Hepatocyte (in vitro differentiated cells): ENCODE results near the gene CEP164. TPM values are rescaled to one million over a fixed set of nuclear protein-coding genes. Genes with fewer than 3 reads are reported as not detected.

Experiments used
- DNase-seq: peaks from one replicate; pipeline ENCODE4 v3.0.0-alpha.2; 2016; ENCODE audit warnings: low spot score
- H2AFZ ChIP-seq: fragments of 200-600 bp; sonication (generic); 2 replicates; pipeline ENCODE4 v1.6.0; 2016; ENCODE audit warnings: antibody characterized with exemption, mild to moderate bottlenecking
- H3K27ac ChIP-seq: fragments of 200-600 bp; sonication (generic); 2 replicates; pipeline ENCODE4 v1.5.1; 2016; ENCODE audit warnings: mild to moderate bottlenecking
- H3K27me3 ChIP-seq: fragments of 200-600 bp; sonication (generic); 2 replicates; pipeline ENCODE4 v1.6.1; 2016
- H3K36me3 ChIP-seq: fragments of 200-600 bp; sonication (generic); replicated peaks from 2 replicates; pipeline ENCODE4 v1.5.1; 2016; ENCODE audit warnings: low read depth; ENCODE audit not compliant: insufficient read depth
- H3K4me1 ChIP-seq: fragments of 200-600 bp; sonication (generic); 2 replicates; pipeline ENCODE4 v1.5.1; 2016; ENCODE audit warnings: mild to moderate bottlenecking, moderate library complexity; ENCODE audit not compliant: insufficient read depth
- H3K4me2 ChIP-seq: fragments of 200-600 bp; sonication (generic); 2 replicates; pipeline ENCODE4 v1.6.0; 2016
- H3K4me3 ChIP-seq: fragments of 200-600 bp; sonication (generic); 2 replicates; pipeline ENCODE4 v1.5.1; 2016; ENCODE audit warnings: mild to moderate bottlenecking
- H3K79me2 ChIP-seq: fragments of 200-600 bp; sonication (generic); 2 replicates; pipeline ENCODE4 v1.6.0; 2017; ENCODE audit warnings: mild to moderate bottlenecking
- H3K9me2 ChIP-seq: fragments of 200-600 bp; sonication (generic); replicated peaks from 2 replicates; pipeline ENCODE4 v1.6.0; 2017; ENCODE audit warnings: mild to moderate bottlenecking; ENCODE audit not compliant: insufficient read depth
- H3K9me3 ChIP-seq: fragments of 200-600 bp; sonication (generic); 2 replicates; pipeline ENCODE4 v1.5.1; 2016; ENCODE audit warnings: low read depth, mild to moderate bottlenecking
- H4K20me1 ChIP-seq: fragments of 200-600 bp; sonication (generic); 2 replicates; pipeline ENCODE4 v1.6.0; 2016; ENCODE audit warnings: mild to moderate bottlenecking; ENCODE audit not compliant: insufficient read depth, poor library complexity, severe bottlenecking
- EZH2 ChIP-seq: fragments of 200-600 bp; sonication (generic); IDR thresholded peaks from 2 replicates; pipeline ENCODE4 v1.6.1; 2016; ENCODE audit warnings: antibody characterized with exemption, mild to moderate bottlenecking, borderline replicate concordance
- EZH2phosphoT487 ChIP-seq: fragments of 200-600 bp; sonication (generic); IDR thresholded peaks from one replicate; pipeline ENCODE4 v1.6.1; 2018; ENCODE audit warnings: antibody characterized with exemption, mild to moderate bottlenecking, low read depth, moderate library complexity; ENCODE audit not compliant: unreplicated experiment, severe bottlenecking
- WGBS: methylation state at CpG from one replicate; pipeline ENCODE4 v1.1.6; 2016; ENCODE audit warnings: low lambda C conversion rate; ENCODE audit errors: missing lambda C conversion rate; 5-methylcytosine and 5-hydroxymethylcytosine counted together
- polyA plus RNA-seq: library from polyadenylated mRNA; unstranded; fragments of >200 nt; fragmentation: Nextera tagmentation; extraction: Ambion mirVana; gene quantifications from 2 replicates; pipeline ENCODE4 v1.2.1, GENCODE V29; 2016
- total RNA-seq: library from RNA; depleted of rRNA; stranded (reverse); fragments of >200 nt; gene quantifications from 2 replicates; pipeline ENCODE4 v1.2.3, GENCODE V29; 2014
- TF ChIP-seq, protein P1 (sequence below): fragments of 200-600 bp; sonication (generic); IDR thresholded peaks from 2 replicates; pipeline ENCODE4 v1.5.1; 2016; ENCODE audit warnings: antibody characterized with exemption, mild to moderate bottlenecking; ENCODE audit not compliant: poor library complexity

The CEP164 gene
- total and polyA plus RNA-seq, 2 experiments from 2014 or later = 18.3 to 19.9 TPM

DNA sequence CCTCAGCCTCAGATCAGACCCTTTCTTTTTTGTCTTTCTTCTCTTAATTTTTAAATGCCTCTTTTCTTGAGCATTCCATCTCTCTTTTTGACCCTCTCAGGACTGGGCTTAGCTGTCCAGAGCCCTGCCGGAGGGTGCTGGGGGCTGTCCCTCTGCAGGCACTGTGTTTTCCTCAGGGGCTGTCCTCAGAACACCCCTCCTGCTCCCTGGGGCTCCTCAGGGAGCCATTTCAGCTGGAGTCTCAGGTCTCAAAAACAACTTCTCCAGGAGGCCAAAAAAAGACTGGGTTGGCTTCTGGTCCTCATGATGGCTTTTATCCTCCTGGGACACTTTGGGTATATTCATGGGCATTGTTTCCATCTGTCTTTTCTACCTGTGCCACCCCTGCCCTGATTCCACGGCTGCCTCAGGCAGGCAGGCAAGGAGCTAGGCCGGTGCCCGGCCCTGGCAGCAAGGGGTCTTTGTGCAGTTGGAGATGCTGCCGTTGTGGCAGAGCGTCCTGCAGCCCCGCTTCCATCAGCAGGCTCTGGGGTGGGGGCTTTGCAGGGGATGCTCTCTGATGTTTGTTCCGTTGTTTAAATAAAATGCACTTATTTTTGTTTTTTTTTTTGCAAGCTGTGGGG is 85.1 kb downstream of the CEP164 start:
- Histone ChIP-seq H3K27me3 (no peaks in the 10 kb centered on the region), H3K9me2 (no peaks in the 10 kb centered on the region), H2AFZ (no peak overlapping the region), H3K4me3 (no peak overlapping the region), H3K79me2 (no peaks in the 10 kb centered on the region), H3K4me2 (no peak overlapping the region), H3K4me1 (no peaks in the 10 kb centered on the region), H3K36me3 (no peaks in the 10 kb centered on the region), H4K20me1 (no peaks in the 10 kb centered on the region), H3K9me3 (no peaks in the 10 kb centered on the region), H3K27ac (no peak overlapping the region)
- no peak for DNase-seq
- WGBS = 91% methylated on average over 8 of the region's 8 CpGs
- TF ChIP-seq, protein P1, sequence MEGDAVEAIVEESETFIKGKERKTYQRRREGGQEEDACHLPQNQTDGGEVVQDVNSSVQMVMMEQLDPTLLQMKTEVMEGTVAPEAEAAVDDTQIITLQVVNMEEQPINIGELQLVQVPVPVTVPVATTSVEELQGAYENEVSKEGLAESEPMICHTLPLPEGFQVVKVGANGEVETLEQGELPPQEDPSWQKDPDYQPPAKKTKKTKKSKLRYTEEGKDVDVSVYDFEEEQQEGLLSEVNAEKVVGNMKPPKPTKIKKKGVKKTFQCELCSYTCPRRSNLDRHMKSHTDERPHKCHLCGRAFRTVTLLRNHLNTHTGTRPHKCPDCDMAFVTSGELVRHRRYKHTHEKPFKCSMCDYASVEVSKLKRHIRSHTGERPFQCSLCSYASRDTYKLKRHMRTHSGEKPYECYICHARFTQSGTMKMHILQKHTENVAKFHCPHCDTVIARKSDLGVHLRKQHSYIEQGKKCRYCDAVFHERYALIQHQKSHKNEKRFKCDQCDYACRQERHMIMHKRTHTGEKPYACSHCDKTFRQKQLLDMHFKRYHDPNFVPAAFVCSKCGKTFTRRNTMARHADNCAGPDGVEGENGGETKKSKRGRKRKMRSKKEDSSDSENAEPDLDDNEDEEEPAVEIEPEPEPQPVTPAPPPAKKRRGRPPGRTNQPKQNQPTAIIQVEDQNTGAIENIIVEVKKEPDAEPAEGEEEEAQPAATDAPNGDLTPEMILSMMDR = no peak
- TF ChIP-seq EZH2phosphoT487 (no peak), EZH2 (no peak)

DNA sequence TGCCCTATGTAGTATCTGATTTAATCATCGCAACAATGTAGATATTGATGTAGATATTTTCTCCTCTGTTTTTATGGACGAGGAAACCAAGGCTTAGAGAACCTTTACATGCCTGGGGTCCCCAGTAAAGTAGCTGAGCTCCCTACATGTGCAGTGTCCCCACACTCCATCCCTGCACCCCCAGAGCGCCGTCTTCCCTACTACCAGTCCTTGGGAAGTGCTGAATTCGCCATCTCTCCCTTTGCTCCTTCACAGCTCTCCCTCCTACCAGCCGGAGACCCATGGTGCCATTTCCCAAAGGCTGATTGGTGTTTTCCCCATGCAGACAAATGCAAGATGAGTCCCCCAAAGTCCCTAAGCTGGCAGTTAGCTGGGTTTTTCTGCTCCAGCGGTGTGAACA is 86.0 kb downstream of the CEP164 start:
- 98% methylated on average over 7 of the region's 7 CpGs for WGBS

DNA sequence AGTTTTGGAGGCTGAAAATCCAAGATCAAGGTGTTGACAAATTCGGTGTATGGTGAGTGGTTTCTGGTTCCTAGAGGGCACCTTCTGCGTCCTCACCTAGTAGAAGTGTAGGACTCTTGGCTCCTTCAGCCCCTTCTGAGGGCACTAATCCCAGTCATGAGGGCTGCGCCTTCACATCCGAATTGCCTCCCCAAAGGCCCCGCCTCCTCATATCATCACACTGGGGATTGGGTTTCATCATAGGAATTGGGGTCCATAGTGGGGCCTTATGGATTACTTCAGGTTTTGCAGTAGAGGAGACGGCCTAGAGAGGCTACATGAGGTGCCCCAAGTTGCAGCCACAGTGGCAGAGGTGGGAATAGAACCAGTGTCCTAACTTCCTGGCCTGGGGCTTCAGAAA is 87.1 kb downstream of the CEP164 start:
- Histone ChIP-seq H3K27me3 (no peaks in the 10 kb centered on the region), H3K4me3 (no peak overlapping the region), H3K4me1 (peaks cover 5% of the 10 kb centered on the region), H3K36me3 (no peaks in the 10 kb centered on the region), H3K9me3 (no peaks in the 10 kb centered on the region), H2AFZ (no peak overlapping the region), H3K4me2 (no peak overlapping the region), H3K9me2 (no peaks in the 10 kb centered on the region), H4K20me1 (no peaks in the 10 kb centered on the region), H3K79me2 (no peaks in the 10 kb centered on the region), H3K27ac (no peak overlapping the region)
- no peak for TF ChIP-seq EZH2
- TF ChIP-seq EZH2phosphoT487 = no peak
- 93% methylated on average over 6 of the region's 6 CpGs for WGBS
- no peak for DNase-seq

More for the DNA sequence above, 86.0 kb downstream of the CEP164 start:
- no peak overlapping the region for H3K4me2 ChIP-seq
- H3K4me3 ChIP-seq = no peak overlapping the region
- H3K79me2 ChIP-seq = no peaks in the 10 kb centered on the region
- no peak overlapping the region for H3K27ac ChIP-seq
- no peaks in the 10 kb centered on the region for H4K20me1 ChIP-seq
- H3K4me1 ChIP-seq = peaks cover 5% of the 10 kb centered on the region
- H3K27me3 ChIP-seq = no peaks in the 10 kb centered on the region
- TF ChIP-seq, protein P1 = no peak
- TF ChIP-seq EZH2 = no peak
- no peak for TF ChIP-seq EZH2phosphoT487
- no peaks in the 10 kb centered on the region for H3K9me2 ChIP-seq
- no peak for DNase-seq
- H2AFZ ChIP-seq = no peak overlapping the region
- H3K9me3 ChIP-seq = no peaks in the 10 kb centered on the region
- H3K36me3 ChIP-seq = no peaks in the 10 kb centered on the region

DNA sequence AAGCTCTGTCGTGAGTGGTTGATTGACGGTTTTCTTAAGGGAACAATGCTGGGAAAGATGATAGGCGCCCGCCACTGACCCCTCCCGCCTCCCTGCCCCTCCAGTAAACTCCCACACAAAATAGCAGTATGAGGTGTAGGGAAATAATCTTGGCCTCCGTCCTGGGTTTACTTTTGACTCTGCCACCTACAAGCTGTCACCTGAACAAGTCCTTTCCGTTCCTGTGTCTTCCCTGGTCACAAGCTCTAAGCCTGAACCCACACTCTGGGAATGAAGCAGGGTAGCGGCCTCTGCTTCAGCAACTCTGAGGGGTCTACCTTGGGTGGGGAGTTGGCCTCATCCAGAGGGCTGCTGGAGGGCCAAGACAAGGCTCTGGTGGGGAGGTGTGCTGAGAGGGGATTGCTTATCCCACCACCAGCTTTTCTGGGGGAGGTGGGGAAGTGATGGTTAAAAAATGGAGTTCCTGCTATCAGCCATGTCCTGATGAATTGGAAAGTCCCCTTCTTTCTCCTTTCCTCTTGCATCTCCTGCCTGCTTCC is 87.8 kb downstream of the CEP164 start:
- Histone ChIP-seq H3K4me2 (no peak overlapping the region), H3K9me3 (no peaks in the 10 kb centered on the region), H4K20me1 (no peaks in the 10 kb centered on the region), H3K27ac (no peak overlapping the region), H2AFZ (no peak overlapping the region), H3K79me2 (no peaks in the 10 kb centered on the region), H3K9me2 (no peaks in the 10 kb centered on the region), H3K36me3 (no peaks in the 10 kb centered on the region), H3K4me1 (peaks cover 5% of the 10 kb centered on the region), H3K27me3 (no peaks in the 10 kb centered on the region), H3K4me3 (no peak overlapping the region)
- WGBS = 88% methylated on average over 8 of the region's 8 CpGs
- TF ChIP-seq, protein P1 = no peak
- TF ChIP-seq EZH2 (no peak), EZH2phosphoT487 (no peak)
- no peak for DNase-seq
